T-cell (primary cell): Measurements from ENCODE around the gene MAGEC1. TPM values are rescaled to one million over a fixed set of nuclear protein-coding genes. Genes with fewer than 3 reads are reported as not detected.

Experiments used
- total RNA-seq, 35 experiments: library from RNA in 6 of 35; stranded (reverse) in 6 of 35; fragments of 120-200 nt in 1 of 35; gene quantifications; one replicate each; pipeline versions ENCODE4 v1.2.1 to v1.2.4 and lab custom pipeline; 2013 to 2026

MAGEC1 gene
- total RNA-seq, 5 donors from 2014 or later (not counting 1 experiment from before 2014, with no cell fraction given), result 0.09 TPM; not detected in 4

Other genes starting within 250 kb of the MAGEC1 start
- gene SPANXD, start 205.2 kb upstream of the MAGEC1 start, total RNA-seq, result not detected
- not detected for gene MAGEC3, start 65.6 kb upstream of the MAGEC1 start, total RNA-seq